GM19324 (cell line): ENCODE data around the gene MYLIP.

Experiments
- ATAC-seq: cut with Tn5 transposase; IDR thresholded peaks from one replicate; pipeline ENCODE4 v1.9.1; 2021; ENCODE audit warnings: mild to moderate bottlenecking, moderate library complexity; ENCODE audit not compliant: unreplicated experiment, low FRiP score

MYLIP gene

DNA sequence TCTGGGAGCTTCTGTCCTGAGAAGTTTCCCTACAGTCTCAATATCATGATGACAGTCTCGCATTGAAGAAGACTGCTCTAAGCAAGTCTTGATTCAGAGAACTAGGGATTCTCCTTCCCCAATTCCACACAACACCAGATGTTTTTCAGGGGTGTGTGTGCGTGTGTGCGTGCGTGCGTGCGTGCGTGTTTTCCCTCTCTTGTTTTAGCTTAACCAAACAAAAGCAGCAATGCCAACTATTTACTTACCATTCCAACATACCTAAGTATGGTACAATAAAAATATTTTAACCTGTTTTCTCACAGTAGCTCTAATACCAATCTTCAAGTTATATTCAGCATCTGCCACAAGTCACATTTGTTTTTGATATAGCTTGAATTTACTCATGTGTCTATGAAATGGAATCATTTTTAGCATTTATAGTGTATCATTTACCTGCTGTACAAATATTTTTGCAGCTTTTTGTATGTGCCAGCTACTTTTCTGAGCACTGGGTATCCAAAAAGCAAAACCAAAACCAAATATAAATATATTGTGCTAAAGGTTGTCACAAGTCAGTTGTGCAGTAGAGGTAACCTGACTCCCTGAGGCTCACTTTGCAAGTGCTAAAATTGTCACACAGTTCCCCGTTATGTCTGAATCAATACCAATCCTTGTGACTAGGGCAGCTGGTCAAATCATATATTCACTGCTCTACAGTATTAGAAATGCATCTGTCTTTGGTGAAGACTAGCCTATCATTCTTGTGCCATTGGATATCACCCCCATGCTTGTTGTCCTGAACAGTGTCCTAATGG lies 21.7 kb upstream of the MYLIP start:
- ATAC-seq: no peak

DNA sequence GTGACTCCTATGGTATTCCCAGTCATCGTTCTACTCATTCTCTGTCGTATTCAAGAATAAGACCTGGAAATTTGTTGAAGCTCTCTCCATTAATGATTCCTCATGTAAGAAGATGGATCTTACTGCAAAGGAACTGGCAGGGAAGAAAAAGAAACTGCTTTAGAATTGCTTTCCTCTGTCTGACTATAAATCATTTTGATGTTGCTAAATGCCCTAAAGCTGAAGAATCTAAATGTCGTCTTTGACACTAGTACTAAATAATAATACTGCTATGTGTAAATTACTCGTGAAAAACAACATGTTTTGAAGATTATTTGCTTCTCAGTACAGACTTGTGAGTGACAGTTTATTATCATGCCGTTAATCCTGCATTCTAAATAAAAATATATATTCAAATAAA lies 20.5 kb upstream of the MYLIP start:
- ATAC-seq: no peak

DNA sequence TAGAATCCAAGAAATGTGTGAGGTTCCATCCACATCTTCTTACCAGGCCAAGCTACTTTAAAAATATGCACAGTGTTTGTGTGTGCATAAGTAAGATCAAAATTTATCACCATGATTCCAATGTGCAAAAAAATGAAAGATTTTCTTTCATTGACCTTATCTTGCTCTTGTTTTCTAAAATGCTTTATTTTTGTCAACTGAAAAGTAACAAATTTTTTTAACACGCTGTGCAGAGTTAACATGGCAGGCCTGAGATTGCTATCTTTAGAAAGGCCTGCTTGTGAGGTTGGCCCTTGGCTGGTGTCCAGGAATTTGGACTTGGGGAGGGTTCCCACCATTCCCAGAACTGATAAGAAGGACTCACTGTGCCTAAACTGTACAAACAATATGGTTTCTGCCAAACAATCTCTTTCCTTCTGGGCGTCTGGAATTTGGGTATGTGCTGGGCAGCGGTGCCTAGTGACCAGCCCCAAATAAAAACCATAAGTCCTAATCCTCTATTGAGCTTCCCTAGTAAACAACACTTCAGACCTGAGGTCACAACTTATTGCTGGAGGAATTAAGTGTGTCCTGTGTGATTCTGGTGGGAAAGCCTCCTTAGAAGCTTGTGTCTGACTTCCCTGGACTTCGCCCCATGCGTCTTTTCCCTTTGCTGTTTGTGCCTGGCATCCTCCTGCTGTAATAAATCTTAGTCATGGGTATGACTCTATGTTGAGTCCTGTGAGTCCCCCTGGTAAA lies 19.8 kb upstream of the MYLIP start:
- no peak for ATAC-seq

DNA sequence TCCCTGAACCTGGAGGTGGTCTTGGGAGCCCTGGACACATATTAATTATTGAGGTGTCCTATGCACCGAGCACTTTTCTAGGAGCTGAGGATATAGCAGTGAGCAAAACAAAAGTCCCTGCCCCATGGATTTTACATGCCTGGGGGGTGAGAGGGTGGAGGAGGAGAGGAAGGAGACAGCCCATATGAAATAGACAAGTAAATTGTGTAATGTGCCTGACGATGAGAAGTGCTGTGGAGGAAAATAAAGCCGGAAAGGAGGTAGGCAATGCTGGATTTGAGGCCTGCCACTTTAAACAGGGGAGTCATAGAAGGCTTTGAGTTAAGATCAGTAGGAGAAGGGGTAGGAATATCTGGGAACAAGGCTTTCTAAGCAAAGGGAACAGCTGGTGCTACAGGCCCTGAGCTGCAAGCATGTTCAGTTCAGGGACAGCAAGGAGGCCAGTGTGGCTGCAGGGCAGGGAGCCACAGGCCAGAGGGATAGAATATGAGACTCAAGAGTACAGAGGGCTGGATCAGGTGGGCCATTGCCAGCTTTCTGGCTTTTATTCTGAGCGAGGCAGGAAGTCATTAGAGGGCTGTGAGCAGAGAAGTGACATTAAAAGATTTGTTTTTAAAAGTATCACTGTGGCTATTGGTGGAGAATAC lies 19.1 kb upstream of the MYLIP start:
- no peak for ATAC-seq

DNA sequence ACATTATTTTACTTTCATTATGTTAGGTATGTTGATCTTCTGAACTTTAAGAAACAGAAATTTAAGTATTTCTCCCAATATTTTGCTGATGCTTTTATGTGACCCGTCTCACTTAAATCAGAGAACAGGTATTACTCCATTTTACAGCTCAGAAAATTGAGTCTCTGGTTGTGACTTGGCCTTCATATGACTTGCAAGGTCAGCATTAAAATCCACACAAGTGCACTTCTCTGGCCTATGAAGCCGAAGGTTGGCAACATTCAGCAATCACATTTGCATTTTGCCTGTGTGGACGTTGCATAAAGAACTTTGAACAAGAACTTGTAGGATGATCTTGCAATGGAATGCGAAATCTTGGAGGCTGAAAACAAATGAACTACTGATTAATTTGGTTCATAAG lies 10.1 kb upstream of the MYLIP start:
- ATAC-seq: no peak

DNA sequence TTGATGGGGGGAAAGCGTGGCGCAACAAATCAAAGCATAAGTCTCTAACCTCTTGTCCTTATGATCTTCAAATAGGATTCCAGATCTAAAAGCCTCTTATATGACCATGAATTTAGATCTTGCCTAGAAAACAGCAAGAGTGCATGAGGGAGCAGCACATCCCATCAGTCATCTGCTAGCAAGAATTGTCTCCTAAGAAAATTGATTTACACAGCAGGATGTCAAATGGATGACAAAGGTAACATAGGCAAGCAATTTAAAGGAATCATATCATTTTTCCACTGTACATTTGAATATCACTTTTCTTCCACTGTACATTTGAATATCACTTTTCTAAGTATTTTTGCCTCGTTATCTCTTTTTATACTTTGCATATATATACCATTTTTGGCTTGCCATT lies 7.5 kb upstream of the MYLIP start:
- ATAC-seq: no peak

DNA sequence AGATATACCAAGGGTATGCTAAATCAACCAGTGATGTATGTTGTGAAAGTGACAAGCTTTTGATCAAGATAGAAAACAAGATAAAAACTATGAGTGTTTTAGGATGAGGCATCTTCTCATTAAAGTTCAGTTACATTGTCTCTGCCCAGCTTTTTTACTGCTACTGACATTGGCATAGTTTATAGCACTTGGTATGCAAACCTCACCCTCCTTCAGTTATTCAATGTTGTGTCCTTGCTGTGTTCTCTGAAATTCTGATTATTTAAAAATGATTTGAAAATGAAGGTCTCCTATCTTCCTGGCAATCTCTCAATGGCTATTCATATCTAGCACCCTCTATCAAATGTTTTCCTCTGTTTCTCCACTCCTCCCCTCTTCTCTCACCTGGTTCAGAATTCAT lies 6.7 kb upstream of the MYLIP start:
- ATAC-seq: no peak

DNA sequence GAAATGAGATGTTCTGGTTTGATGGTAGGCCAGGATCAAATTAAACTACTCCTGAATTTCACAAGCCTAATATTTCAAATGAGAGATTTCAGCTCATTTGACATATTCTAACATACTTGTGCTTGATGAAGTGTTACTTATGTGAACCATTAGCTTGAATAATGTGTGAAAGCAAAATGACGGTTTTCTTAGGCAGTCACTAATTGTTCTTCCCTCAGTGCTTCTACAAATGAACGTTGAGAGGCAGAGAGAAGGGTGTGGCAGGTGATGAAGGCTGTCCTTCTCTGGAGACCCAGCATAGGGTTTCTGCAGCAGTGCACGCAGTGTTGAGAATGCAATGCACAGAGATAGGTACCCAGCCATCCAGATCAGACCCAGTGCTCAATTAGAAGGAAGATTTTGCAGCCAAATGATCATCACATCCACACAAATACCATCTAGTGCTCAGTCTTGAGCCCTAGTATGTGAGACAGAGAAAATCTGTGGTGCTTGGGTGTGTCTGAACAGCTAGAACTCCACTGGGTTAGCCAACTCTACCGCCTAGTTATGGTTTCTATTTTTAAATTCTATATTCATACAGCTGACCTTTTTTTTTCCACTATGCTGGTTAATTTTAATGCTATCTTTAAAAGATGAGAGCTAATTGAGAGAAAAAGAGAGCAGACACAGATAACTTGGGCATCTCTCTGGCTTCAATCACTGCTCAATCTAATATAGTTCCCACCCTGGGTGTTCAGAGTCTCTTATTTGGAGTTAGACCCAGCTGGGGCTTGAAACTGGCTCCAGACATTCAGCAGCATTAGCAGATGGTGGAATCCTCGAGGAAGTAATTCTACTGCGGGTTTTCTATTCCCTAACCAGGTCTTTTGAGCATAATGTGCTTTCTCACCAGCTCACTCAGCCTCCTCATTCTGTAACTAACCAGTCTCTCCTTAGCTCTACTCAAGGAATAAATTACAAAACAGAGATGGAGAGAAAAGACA lies 4.4 kb upstream of the MYLIP start:
- ATAC-seq: no peak

DNA sequence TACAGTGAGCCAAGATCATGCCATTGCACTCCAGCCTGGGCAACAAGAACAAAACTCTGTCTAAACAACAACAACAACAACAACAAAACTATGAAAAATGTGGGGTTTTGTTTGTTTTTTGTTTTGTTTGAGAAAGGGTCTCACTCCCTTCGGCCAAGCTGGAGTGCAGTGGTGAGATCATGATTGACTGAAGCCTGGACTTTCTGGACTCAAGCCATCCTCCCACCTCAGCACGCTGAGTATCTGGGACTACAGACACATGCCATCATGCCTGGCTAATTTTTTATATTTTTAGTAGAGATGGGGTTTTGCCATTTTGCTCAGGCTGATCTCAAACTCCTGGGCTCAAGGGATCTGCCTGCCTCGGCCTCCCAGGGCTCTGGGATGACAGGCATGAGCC lies 2.8 kb upstream of the MYLIP start:
- no peak for ATAC-seq

DNA sequence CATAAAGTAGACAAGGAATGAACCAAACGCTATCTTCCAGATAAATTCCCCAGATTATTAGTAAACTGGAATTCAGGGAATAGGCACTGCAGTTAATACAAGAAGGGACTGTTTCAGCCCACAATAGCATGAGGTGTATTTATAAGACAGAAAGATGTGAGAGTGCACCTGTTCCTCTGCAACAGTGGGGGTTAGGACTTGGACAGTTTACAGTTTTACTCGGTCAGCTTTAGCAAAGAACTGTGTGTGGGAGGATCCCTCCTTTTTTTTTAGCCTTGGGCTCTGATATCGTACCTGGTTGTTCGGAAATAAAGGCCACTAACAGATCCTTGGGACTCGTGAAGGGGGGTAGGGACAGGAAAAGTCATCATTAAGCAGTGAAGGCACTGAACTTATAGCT lies 2.0 kb upstream of the MYLIP start:
- no peak for ATAC-seq

DNA sequence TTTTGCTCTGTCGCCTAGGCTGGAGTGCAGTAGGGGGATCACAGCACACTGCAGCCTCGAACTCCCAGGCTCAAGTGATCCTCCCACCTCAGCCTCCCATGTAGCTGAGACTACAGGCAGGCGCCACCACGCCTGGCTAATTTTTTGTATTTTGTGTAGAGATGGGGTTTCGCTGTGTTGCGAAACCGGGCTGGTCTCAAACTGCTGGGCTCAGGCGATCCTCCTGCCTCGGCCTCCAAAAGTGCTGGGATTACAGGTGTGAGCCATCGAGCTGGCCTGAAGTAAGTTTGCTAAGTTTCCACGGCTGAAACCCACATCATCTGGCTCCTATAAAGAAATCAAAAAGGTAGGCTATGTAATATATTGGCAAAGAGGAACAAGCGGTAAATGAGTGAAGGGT lies 1.4 kb upstream of the MYLIP start:
- ATAC-seq: no peak

DNA sequence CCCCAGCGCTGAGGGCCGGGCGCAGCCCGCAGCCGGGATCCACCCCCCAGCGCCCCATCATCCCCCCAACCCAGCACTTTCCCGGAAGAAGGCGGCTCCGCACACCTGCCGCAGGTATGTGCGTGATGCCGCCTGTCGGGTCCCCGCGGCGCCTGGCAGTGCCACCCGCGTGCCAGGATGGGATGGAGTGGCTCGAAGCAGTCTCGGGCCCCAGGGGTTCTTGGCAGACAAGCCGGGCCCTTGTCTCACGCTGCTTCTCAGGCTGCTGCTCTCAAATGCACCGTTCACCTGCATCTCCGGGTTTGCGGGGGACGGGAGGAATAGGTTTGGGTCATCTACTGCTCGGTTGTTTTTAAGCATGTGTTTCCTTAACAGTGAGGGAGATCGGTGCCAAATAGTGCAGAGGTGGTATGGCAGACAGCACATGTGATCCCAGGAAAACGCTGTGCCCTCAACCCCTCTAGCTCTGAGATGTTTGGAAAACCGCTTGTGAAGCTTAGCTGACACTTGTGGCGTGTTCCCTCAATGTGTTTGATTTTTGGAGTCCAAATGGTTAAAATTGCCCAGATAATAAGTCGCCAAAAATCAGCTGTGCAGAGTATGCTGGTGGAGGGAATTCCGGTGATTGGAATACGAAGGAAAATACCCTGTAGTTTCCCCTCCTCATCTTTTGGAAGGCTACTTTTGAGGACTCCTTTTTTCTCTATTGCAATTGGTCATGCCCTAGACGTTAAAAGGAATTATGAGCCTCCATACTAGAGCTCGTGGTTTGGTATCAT lies 926 bp downstream of the MYLIP start:
- no peak for ATAC-seq

DNA sequence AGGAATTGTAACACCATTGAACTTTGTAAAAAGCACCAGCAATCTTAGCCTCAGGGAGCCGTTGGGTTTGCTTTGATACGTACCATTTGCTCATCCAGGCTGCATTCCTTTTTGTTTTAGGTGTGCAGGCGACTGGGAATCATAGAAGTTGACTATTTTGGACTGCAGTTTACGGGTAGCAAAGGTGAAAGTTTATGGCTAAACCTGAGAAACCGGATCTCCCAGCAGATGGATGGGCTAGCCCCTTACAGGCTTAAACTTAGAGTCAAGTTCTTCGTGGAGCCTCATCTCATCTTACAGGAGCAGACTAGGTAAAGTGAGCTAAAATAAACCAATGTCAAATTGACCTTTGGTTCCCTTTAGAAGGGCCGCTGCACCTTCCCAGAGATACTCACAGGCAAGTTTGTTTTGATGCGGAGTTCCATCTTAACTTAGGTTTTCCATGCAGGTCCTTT lies 1.6 kb downstream of the MYLIP start:
- ATAC-seq: no peak

DNA sequence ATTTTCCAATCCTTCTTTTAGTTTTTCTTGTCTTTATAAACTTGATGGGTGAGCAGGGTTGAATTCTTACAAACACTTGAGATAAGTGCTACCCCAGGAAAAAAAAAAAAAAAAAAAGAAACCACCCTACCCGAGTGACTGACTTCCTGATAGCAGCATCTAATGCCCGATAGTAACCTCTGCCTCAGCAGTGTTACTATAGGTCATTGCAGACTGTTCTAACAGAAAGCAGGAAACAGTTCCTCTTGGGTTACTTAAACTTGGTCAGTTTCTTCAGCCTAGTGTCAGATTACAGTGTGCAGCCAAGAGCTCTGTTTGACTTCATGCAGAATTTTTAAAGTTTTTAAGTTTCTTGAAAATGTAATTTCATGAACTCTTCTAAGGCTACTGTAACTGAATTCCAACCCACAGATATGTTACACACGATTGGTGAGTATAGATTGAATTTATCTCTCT lies 2.1 kb downstream of the MYLIP start:
- peak; percentile 47 for ATAC-seq

DNA sequence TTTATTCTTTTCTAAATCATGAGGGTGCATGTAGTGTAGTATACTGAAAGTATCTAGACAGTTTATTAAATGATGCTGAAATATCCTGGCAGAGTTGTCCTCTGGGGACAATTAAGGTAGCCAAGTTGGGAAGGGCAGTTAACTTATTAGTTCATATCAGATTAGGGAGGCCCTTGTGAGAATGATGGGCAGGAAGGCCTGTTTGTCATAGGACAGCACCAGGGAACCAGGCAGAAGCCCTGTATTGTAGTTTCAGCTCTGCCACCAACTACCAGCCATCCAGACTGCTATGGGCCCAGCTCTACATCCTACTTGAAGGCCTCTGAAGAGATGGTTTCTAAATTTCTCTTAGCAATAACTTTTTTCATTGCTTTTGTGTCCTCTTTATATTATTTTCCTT lies 4.0 kb downstream of the MYLIP start:
- ATAC-seq: no peak

DNA sequence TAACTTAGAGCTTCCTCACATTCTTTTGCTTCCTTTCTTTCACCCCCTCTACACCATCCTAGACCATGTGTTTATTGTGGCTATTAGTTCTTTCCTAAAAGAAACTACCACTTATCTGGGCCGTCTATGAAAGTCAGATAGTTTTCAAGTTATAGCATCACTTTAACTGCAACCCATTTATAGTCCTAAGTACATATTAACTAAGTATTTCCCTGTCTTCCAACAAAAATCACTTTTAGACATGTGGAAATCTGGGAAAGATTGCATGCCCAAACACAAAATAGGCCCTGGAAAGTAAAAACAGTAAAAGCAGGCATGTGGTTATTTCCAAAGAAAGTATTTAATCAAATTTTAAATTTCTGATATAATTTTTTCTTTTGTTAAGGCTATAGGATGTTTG lies 5.5 kb downstream of the MYLIP start:
- ATAC-seq: no peak

DNA sequence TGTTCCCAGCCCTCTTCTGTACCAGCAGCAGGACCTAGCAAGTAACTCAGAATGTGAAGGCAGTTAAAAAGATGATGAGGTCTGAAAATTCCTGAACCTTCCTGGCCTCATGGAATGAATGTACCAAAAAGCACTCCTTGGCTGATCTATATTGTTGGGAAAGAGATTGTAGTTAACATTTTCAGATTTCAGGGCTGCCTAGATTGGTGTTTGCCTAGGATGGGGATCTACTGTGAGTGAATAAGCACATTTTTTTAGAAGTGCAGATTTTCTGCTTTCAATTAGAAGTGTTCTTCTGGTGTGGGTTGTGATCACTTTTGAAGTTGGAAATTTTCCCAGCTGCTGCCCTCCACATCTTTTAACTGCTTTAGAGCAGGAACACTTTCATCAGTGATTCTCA lies 6.2 kb downstream of the MYLIP start:
- no peak for ATAC-seq

DNA sequence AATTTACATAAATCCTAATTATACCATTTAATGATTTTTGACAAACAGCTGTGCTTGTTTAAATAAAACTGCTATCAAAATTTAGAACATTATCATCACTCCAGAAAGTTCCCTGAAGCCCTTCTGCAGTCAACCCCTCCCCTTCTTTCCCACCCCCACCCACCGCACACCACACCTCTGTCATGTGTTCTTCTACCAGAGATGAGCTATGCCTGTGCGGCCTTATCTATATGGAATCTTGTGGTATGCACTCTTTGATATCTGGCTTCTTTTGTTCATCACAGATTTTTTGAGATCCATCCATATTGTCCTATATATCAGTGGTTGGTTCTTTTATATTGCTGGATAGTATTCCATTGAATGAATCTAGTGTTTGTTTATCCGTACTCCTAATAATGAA lies 7.2 kb downstream of the MYLIP start:
- no peak for ATAC-seq

DNA sequence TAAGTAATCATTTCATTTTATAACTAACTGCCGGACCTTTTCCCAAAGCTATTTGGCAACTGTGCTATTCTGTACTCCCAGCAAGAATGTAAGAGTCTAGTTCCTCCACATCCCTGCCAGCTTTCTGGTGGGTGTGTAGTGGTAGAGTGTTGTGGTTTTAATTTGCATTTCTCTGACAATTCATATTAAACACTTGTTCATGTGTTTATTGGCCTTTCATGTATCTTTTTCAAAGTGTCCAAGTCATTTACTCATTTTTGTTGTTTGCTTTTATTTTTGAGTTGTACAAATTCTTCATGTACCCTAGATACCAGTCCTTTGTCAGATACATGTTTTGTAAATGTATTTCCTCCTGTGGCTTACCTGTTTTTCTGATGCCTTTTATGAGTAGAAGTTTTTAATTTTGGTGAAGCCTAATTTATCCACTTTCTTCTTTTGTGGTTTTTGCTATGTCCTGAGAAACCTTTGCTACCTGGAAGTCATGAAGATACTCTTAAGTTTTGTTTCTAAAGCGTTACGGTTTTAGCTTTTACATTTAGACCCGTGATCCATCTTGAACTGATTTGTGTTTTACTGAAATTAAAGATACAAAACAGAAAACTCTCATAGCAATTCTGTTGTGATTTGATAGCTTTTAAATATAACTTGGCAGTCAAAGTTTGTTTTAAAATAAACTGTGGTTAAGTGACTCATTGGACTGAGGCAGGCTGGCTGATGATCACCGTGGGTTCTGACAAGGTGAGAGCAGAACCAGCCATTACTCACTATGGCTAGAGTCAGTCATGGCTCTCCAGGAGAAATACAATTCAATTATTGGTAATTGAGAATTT lies 8.0 kb downstream of the MYLIP start:
- no peak for ATAC-seq
